PC-3 (cell line): ENCODE measurements around the gene ZNF846.

ENCODE experiments used
- EZH2phosphoT487 ChIP-seq: fragments of 300-600 bp; sonication (generic); IDR thresholded peaks from 2 replicates; pipeline ENCODE4 v1.6.1; 2018; ENCODE audit warnings: mild to moderate bottlenecking, antibody characterized with exemption, low read length, borderline replicate concordance
- TF ChIP-seq, protein P1 (sequence below): fragments of 300-600 bp; sonication (generic); conservative IDR thresholded peaks from 2 replicates; pipeline ENCODE4 v1.5.1; 2017; ENCODE audit warnings: antibody characterized with exemption, low read depth, mild to moderate bottlenecking, low read length

- TF ChIP-seq, protein P1, sequence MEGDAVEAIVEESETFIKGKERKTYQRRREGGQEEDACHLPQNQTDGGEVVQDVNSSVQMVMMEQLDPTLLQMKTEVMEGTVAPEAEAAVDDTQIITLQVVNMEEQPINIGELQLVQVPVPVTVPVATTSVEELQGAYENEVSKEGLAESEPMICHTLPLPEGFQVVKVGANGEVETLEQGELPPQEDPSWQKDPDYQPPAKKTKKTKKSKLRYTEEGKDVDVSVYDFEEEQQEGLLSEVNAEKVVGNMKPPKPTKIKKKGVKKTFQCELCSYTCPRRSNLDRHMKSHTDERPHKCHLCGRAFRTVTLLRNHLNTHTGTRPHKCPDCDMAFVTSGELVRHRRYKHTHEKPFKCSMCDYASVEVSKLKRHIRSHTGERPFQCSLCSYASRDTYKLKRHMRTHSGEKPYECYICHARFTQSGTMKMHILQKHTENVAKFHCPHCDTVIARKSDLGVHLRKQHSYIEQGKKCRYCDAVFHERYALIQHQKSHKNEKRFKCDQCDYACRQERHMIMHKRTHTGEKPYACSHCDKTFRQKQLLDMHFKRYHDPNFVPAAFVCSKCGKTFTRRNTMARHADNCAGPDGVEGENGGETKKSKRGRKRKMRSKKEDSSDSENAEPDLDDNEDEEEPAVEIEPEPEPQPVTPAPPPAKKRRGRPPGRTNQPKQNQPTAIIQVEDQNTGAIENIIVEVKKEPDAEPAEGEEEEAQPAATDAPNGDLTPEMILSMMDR, result no peak
- no peak for TF ChIP-seq EZH2phosphoT487
Observed at GRCh38 chr19:9741476-9742171, 26.9 kb downstream of the ZNF846 start.
